HG02885 (cell line): Measurements from ENCODE around the gene CHST3.
"Not testable (repeated sequence)": the region's sequence is repeated elsewhere in the genome, so short reads cannot be mapped to it uniquely, and the experiment has no call there.

Experiments
- ATAC-seq: cut with Tn5 transposase; IDR thresholded peaks from one replicate; pipeline ENCODE4 v1.9.1; 2021; ENCODE audit warnings: mild to moderate bottlenecking; ENCODE audit not compliant: unreplicated experiment, poor library complexity

The CHST3 gene

DNA sequence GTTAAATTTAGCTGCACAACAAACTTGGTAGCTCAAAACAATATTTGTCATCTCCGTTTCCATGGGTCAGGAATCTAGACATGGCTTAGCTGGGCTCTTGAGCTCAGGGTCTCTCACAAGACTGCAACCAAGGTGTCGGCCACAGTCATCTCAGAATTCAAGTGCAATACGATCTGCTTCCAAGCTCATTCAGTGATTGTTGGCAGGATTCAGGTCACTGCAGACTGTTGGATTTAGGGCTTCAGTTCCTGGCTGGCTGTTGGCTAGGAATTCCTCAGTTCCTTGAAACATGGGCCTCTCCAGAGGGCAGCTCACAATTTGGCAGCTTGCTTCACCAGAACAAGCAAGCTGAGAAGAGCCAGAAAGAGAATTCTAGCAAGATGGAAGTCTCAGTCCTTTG lies 17.5 kb upstream of the CHST3 start:
- no peak for ATAC-seq

DNA sequence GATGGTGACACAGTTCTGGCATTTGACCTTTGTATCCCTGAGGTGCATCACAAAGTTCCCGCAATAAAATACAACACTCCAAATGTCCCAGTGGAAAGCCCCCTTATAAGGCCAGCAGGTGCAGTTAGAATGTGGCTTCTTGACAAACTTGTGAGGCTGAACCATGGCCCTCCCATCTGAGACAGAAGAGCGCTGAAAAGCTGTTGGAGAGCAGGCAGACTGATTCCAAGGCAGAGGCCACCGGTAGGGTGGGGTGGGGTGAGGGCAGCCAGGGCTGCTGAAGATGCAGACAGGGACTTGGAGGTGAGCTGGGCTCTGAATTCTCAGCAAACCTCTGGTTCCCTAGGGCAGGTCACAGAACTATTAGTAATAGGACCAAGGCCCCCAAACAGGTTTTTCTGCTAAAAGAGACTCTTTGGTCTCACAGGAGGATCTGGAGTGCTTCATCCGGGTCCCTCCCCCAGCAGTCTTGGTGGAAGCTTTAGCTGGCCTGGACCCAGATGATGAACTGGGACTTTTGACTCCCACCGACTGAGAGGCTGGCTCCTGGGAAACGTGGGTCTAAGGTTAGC lies 15.6 kb upstream of the CHST3 start:
- no peak for ATAC-seq

DNA sequence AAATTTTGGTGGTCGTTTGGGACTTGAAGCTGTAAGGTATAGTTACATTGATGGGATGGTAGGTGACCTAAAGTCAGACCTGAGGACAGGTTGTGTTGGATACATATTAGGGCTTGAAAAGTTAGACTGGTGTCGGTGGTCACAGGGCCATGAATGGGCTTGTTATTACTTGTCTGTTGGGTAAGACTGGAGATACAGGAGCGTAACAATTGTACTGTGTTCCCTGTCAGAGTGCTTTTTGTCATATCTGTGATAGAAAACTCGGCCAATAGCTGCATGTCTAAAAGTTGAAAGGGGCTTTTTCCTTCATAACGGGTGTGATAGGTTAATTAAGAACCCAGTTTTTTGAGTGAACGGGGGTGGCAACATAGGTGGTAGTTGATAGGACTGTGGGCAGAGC lies 13.5 kb upstream of the CHST3 start:
- no peak for ATAC-seq

DNA sequence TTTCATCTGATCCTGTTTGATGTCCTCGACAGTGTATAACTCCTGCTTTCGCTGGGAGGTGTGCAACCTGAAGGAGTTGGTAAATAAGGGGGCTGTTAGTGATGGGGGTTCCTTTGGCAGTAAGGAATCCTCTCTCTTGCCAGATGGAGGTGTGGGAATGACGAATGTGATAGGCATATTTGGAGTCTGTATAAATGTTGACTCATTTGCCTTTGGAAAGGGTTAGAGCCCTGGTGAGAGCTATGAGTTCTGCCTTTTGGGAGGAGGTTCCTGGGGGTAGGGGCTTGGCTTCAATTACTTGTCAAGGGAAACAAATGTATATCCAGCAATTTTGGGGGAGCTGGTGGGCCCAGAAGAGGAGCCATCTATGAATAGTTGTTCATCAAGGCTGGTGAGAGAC lies 11.4 kb upstream of the CHST3 start:
- ATAC-seq: no peak

DNA sequence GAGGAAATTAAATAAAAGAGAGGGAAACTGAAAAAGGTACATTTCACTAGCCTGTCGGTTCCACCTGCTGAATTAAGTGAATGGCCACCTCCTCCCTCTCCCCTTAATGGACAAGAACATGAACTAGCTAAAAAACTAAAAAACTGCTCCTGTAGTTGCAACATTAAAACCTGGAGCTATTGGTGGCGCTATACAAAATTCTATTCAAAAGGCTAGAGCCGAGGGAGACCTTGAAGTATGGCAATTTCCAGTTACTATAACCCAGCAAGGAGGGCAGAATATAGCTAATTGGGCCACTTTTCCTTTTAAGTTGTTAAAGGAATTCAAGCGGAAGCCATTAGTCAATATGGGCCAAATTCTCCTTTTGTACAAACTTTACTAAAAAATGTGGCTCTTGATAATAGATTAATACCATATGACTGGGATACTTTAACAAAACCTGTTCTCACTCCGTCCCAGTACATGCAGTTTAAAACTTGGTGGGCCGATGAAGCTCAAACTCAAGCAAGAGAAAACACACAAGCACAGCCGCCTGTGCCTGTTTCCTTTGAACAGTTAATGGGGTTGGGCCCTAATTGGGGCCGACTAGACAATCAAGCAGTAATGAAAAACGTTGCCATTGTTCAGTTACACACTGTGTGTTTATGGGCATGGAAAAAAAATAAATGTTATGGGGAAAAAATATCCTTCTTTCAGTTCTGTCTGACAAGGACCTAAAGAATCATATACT lies 6.5 kb upstream of the CHST3 start:
- no peak for ATAC-seq

DNA sequence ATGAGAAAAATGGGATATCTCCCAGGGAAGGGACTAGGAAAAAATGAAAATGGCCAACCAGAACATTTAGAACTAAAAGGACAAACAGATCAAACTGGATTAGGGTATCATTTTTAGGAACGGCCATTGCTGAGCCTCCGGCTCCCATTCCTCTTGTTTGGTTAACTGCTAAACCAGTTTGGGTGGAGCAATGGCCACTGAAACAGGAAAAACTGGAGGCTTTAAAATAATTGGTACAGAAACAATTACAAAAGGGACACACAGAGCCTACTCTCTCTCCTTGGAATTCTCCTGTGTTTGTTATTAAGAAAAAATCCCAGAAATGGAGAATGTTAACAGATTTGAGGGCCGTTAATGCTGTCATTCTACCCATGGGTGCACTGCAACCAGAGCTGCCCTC lies 4.7 kb upstream of the CHST3 start:
- no peak for ATAC-seq

DNA sequence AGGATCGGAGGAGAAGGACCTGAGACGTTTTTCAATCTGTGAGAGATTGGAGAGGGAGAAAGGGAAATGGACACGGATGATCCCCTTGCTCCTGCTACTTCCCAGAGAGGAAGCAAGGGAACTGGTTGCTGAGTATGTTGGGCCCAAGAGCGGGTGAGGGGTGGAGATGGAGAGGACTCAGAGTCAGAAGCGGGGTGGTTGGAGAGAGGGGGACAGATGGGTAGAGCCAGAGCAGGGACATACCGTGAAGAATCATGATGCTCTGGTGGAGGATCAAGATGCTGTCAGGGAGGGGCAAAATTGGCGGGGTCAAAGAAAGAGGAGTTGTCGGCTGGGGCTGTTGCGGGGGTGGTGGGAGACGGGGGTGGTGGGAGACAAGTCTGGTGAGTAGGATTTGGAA lies 2.4 kb upstream of the CHST3 start:
- no peak for ATAC-seq

DNA sequence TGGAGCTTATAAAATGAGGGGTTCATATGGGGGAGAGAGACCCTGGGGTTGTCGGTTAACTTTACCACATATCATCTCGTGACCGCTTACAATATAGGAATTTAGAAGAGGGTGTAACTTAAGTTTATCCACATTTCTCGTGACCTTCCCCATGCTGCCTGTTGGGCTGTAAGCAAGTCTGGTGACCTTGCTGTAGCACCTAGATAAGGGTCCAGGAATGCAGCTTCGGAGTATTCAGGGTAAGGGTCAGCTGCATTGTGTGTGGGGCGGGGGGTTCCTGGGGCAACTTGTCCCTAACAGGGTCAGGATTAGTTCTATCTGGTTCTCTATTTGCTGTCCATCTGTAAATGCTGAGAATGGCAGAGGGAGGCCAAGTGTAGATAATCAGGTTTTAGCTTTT lies 1.3 kb upstream of the CHST3 start:
- no peak for ATAC-seq

DNA sequence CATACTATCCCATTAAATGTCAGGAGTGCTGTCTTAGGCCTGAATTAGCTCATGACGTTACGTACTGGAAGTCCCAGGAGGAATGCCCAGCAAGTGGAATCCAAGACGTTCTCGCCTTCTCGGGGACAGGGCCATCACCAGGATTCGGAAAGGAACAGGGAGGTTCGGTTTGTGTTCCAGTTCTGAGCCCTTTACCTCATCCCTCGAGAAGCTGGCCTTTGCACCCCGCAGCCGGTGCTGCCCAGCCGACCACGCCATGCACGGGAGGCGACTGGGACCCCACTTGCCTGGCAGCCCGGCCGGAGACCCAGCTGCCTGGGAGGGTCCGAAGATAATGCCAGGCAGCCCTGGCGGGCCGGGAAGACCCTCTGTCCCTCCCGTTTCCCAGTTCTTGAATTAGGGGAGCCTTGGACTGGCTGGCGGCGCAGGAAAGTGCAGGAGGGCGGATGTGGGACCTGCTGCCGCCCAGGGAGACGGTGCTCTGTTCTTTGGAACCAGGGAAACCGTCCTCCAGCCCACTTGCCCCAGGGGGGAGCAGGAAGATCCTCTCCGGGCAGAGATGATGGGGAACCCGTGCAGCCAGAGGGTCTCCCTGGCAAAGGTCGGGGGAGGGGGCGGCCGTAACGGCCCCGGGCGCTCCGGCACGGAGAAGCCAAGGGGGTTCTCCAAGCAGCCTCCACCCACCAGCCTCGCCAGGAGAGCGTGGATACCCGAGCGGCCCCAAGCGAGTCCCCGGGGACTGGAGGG lies 671 bp upstream of the CHST3 start:
- ATAC-seq: no peak

DNA sequence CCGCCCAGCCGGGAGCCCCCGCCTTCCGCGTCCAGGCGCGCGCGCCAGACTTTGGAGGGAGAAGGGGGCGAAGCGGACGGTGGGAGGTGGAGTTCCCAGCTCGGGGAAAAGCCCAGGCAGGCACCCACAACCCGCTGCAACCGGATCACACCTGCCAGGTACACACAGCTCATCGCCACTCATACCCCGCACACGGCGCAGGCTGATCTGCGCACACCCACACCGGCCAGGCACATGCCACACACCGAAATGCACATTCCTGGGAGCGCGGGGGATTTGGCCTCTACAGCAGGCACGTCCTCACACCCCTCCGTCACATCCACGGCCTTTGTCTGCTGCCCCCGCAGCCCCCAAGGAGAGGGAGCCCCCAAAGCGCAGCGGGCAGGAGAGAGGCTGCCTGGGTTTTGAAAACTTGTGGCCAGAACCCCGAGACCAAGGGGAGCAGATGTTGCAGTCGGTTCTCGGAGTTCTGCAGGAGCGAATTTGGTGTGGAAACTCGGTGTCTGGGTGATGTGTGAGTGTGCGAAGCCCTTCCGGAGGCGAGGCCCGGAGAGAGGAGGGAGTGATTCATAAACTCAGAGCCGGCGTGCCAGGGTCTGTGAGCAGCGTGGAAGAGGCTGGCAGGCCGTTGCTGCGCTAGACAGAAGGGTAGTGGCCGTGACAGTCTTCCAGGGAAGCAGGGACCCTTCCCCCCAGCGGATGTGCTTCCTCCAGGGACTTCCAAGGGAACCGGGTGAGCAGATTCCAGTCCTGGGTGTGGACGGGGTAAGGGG lies 734 bp downstream of the CHST3 start:
- ATAC-seq: no peak

DNA sequence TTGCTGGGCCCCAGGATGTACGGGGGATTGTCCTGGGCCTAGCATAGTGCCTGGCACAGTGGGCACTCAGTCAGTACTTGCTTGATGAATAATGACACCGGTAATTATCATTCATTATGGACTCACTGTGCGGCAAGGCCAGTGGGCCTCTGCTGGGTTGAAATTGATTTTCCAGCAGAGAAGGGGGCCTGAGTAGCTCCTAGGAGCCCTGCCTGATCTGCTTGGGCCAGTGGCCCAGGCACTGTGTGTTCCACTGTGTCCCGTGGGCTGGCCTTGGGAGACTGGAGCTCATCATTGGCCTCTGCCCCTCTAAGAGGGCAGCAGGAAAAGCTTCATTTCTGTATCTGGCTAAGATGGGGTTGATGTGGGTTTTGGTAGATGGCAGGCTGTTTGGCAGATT lies 1.4 kb downstream of the CHST3 start:
- ATAC-seq: no peak

DNA sequence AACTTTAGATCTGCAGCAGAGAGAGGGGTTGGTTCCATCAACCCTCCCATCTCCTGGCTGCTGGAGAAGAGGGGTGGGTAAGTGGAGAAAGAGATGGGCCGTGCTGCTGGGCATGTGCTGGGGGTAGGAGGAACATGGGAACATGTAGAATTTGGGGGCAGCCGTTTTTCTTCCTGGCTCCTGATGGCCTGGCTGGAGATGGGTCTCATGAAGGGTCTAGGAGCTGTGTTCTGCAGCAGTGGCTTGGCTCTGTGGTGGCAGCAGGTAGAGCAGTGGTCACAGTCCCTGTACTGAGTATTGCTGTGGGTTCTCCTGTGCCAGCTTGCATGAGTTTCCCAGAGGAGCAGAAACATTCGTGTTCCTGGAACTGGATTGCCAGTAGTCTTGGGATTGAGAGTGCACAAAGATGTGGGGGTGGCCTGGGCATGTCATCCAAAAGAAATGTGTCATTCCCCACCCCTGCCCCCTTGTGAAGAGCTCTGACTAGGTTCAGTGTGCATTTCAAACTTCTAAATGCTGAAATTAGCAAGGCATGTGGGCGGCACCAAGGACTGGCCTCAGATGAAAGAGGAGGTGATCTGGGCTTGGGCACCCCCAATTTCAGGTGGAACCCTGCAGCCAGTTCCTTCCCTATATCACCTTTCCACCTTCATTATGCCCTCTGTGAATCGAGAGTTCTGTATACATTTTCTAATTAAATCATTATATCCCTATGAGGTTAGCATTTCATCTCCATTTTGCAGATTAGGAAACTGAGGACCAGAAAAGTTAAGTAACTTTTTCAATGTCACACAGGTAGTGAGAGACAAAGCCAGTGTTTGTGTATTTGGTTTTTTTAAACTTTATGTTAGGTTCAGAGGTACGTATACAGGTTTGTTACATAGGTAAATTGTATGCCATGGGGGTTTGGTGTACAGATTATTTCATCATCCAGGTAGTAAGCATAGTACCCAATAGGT lies 2.1 kb downstream of the CHST3 start:
- ATAC-seq: no peak

DNA sequence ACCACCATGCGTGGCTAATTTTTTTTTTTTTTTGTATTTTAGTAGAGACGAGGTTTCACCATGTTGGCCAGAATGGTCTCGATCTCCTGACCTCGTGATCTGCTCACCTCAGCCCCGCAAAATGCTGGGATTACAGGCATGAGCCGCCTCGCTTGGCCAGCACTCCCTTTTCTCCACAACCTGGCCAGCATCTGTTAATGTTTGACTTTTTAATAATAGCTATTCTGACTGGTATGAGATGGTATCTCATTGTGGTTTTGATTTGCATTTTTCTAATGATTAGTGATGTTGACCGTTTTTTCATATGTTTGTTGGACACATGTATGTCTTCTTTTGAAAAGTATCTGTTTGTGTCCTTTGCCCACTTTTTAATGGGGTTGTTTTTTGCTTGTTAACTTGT lies 3.8 kb downstream of the CHST3 start:
- ATAC-seq: not testable (repeated sequence)

DNA sequence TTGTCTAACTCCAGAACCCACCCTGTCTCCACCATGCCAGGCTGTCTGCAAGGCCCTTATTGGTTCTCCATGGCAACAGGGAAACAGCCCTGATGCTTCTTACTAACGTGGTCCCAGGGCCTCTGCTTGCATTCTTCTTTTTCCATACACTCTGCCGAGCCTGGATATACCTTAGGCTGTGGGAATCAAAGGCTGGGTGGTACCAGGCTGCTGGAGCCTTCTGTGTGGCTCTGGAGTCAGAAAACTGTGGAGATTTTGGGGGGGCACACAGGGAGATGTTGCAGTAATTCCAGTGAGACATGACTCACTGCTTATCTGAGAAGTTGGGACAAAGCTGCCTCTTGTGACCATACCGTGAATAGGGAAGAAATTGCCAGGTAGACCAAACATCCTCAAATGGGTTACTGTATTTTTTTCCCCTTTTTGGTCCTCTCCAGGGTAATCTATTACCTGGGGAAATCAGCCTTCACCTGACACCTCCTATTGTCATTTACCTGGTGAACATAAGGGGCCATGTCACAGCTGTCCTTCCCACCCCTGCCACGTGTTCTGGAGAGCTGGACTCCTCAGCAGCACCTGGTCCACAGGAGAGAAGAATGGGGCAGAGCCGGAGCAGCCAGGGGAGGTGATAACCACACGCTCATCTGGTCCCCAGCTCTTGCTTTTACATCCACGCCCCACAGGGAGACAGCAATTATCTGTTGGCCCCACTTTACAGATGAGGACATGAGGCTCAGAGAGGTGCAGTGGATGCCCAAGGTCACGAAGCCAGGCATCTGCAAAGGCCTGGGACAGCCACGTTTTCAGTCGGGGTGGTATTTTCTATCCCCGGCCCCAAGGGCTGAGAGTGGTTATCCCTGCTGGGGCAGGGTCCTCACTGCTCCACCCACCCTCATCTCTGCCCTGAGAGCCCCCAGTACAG lies 4.6 kb downstream of the CHST3 start:
- no peak for ATAC-seq

DNA sequence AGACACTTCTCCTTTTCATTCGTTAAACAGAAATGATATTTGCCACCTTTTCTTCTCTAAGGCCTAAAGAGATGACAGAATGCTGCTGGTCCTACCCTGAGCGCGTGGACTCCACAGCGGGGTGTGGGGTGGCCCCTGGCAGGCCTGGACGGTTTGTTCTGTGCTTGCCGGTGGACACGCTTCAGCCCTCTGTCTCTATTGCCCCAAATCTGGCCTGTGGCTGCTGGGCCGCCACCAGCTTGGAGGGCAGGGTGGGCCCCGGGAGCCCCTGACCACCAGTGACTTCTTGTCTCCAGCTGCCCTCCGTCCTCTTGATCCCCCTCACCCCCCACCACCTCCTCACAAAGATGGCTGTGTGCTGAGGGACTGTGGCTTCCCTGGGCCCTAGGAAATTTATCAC lies 5.7 kb downstream of the CHST3 start:
- no peak for ATAC-seq

DNA sequence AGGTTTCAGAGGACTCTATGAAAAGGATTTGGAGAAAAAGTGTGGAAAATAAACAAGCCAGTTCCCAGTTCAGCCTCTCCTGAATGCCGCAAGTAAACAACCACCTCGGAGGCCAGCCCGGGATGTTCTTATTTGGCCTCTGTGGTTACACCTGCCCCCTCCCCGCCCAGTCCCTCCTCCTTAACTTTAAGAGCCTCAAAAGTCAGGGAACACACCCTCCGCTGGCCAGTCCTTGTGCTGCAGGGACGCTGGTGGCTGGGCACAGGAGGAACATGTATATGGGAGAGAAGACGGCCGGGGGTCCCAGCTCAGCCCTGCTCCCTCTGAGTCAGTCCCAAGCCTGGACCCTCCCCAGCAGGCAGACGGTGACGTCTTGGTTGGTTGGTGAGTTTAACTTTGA lies 6.1 kb downstream of the CHST3 start:
- no peak for ATAC-seq

DNA sequence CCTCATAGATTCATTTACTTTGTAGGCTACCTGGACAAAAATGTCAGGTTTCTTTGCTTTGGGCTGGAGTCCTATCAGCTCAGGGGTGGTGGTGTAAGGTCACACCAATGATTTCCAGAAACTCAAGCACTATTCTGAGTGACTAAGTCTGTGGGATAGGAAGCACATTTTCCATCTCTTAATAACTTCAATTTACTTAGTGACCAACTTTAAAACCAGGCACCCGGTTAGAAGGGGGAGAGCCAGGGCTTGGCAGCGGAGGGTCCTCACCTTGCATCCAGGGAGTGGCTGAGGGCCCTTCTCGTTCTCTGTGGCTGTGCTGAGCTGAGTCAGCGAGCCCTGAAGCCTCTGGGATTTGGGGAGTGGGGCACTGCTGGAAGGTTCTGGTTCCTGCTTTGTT lies 6.7 kb downstream of the CHST3 start:
- ATAC-seq: no peak

DNA sequence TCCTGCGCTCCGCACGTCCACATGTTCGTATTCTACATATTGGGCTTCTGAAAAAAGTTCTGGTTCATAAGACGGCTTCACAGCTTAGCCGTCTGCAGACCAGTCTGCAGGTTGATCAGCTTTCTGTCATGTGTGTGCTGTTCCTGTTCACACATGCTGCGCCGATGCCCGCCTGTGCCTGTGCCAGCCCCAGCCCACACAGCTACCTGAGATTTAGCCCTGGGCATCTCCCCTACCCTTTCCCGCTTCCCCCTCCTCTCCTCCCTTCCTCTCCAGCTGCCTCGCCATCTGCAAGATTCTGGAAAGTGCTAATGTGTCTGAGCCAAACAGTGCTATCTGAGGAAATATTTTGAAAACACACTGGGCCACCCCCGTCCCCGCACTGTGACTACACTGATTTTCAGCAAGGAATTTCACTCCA lies 7.1 kb downstream of the CHST3 start:
- ATAC-seq: no peak
